ENCODE data around the gene MOG.
A peak's percentile ranks its signal among the peaks of the same experiment; 100 is the strongest.
"Not testable (repeated sequence)": the region's sequence is repeated elsewhere in the genome, so short reads cannot be mapped to it uniquely, and the experiment has no call there.

Gene MOG

DNA sequence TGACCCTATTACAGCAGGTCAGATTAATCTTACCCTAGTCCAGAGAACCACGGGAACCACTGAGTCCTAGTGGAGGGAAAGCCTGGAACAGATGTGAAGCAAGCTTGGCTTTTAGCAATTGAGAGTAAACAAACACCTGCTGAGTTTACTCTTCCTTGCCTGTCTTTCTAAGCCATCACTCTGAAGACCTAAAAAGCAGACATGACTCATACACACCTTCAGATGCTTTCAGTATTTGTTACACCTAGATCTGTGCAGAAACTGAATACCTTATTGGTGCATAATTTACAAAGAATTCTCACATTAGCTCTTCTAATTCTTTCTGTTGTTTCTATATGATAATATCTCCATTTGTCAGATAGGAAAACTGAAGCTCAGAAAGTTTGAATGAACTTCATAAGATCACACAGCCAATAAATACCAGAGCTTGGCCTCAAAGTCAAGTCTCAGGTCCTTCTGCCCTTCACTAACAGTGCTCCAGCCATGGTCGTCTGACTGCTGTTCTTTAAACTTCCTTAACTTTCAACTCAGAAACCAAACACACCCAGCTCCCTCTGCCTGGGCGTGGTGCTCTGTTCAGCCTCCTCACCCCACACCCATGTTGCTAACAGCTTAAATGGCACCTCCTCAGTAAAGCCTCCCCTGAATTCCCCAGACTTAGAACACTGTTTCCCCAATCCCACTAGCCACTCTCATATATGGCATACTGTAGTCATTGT is 15.3 kb upstream of the MOG start:
- no peak for DNase-seq

DNA sequence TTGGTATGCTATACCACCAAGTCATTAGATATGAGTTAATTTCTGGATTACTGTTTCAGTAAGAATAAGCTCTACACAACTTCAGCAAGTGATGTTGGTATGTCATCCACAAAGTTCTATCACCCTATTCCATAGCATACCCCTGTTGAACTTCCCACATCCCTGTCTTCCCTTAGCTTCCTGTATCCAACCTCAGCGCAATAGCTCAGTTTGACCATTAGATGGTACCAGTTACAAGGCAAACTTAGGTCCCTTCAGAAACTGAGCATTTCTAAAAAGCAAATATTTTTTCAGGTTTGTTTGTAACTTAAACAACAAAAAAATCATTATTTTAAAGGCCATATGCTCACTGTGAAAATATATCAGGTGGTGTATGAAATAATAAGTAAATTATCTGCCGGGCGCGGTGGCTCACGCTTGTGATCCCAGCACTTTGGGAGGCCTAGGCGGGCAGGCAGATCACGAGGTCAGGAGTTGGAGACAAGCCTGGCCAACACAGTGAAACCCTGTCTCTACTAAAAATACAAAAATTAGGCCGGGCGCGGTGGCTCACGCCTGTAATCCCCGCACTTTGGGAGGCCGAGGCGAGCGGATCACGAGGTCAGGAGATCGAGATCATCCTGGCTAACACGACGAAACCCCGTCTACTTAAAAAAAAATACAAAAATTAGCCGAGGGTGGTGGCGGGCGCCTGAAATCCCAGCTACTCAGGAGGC is 8.8 kb upstream of the MOG start:
- DNase-seq = no peak

DNA sequence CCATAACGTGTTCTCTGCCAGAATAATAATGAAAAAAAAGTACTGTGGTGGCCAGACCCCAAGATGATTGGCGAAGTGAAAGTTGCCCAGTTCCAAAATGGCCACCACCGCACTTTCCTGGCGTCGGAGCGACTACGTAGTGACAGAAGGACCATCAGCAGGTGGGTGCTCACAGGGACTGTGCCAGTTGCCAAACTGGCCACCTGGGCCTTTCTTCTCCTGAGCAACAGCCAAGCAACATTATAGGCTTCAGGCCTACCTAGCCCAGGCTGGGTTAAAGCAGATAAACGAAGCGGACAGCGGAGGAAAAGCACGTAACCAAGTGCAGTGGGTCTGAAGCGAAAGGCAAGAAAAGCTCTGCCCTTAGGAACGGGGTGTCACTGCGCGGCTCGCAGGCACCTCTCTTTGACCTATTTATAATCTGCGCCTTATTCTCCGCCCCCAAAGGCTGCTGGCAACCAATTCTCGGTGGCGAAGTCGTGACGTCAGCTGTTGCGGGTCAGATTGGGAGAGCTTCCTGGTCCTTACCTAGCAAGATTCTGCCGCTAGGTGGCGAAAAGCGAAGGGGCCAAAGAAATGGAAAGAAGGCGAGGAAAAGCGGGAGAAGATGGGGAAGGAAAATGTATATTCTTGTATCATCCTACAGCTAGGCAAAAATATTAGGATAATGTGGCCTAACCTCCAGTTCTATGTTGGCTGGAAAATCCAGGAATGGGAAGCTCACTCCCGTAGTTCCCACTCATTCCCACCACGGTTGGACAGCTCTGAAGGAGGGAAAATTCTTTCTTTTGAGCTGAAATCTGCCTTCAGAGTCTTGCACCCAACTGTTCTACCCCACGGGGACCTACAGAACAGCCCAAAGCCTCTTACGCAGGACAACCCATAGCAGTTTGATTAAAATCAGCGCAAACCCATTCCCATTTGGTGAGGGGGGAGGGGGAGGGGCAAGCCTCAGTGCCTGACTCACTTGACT is 6.9 kb upstream of the MOG start:
- peak; percentile 88 to 98 for DNase-seq

DNA sequence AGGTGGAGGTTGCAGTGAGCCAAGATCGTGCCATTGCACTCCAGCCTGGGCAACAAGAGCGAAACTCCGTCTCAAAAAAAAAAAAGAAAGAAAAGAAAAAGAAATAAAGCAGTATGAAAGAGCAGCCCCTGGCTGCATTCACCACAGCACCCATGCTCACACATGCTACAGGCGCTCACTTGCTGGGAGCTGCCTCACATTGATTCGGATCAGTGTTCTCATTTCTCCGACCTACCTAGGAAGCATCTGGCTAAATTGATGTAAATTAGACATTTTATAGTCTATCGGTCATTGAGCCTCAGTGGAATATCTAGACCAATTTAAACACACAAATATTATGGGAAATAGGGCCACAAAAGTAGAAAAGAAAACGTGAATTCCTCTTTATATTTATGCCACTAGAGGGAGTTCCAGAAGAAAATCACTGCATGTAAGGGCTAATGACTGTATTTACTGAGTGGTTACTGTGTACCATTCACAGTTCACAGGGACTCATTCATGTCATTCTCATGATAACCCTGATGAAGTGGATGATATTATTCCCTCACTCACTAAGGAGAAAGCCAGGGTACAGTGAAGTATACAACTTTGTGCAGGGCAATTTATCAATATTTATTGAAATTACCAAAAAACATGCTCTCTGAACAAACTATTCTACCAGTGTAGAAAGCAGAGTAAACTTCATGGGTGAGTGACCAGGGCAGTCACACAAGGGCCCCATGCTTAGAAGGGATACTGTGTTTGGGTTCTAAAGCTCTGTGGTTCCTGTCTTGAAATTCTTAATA is 5.3 kb upstream of the MOG start:
- peak in 1 of 2 donors; percentile 28 for DNase-seq

DNA sequence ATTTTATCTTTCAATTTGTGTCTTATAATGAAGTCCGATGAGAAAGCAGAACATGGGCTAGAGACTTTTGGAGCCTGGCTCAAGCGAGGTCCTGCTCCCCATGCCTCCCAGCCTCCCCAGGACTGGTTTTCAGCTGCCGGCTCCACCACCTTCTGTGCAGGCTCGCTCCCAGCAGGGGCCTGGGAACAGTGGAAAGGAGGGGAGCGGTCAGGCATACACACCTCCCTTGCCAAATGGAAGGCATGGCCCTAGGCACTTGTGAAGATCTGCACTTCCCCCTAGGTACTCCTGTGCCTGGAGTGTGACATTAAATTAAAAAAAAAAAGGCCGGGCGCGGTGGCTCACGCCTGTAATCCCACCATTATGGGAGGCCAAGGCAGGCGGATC is 4.7 kb upstream of the MOG start:
- no peak for DNase-seq

- DNase-seq = peak in 1 of 2 donors; percentile 61
Observed at GRCh38 chr6:29653452-29654038, 3.3 kb upstream of the MOG start.

DNA sequence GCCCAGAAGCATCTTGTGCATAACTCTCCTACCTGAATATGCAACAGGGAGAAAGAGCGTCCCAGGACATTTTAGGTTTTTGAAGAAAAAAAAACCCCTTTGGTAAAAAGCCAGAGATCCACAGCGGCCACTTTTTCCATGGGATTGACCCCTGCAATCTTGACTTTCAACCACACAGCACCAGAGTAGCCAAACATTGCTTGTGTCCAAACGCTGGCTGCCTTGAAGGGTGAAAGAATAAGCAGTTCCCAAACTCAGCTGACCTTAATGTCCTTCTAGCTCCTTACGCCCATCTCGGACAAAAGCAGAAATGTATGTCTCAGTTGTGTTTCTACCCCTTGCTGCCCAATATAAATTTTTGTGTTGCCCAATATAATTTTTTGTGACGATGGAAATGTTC is 1.2 kb upstream of the MOG start:
- DNase-seq = no peak

GRCh38 chr6:29656157-29656556 is 735 bp upstream of the MOG start:
- DNase-seq = no peak

- DNase-seq = no peak
Observed at GRCh38 chr6:29661071-29661470, 4.2 kb downstream of the MOG start.

DNA sequence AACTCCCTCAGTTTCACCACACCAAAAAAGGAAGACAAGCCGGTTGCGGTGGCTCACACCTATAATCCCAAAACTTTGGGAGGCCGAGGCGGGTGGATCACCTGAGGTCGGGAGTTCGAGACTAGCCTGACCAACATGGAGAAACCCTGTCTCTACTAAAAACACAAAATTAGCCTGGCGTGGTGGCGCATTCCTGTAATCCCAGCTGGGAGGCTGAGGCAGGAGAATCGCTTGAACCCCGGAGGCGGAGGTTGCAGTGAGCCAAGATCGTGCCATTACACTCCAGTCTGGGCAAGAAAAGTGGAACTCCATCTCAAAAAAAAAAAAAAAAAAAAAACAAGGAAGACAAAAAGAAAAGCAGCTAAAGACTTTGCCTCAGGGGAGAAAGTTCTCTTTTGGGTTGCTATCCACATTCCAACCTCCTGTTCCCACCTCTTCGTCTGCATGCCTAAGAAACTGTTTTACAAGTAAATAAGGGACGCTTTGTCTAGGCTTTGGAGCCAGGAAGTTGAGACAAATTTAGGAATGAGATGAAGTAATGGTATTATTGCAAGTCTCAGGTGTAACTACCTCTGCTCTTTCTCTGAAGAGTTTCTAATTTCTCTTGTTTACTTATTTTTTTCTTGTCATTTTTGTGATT is 4.7 kb downstream of the MOG start:
- DNase-seq = not testable (repeated sequence)

DNA sequence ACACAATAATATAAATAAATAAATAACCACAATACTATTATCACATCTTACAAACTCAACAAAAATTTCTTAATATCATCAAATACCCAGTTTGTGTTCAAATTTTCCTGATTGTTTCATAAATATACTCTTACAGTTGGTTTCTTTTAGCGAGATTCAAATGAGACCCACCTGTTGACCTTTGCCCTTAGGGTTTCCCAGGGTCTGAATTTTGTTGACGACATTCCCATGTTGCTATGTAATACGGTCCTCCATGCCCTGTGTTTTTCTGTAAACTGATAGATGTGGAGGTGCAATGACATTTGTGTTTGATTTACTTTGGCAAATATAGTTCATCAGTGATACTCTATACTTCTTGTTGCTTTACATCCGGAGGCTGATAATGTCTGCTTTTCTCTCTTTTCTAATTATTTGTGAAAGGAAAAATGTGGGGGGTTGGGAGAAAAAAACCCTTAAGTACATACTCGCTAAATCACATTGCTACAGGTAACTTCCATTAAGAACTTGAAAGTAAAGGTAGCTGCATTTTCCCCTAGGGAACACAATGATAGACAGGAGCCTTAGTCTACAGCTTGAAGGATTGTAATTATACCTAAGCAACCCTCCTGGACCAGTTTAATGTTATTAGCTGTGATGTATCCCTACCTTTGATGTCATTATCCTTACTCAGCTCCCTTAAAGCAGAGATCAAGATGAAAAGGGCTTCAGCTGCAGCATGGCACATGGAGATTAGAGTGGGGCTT is 6.6 kb downstream of the MOG start:
- no peak for DNase-seq

- no peak for DNase-seq
Observed at GRCh38 chr6:29665942-29666825, 9.3 kb downstream of the MOG start.

DNA sequence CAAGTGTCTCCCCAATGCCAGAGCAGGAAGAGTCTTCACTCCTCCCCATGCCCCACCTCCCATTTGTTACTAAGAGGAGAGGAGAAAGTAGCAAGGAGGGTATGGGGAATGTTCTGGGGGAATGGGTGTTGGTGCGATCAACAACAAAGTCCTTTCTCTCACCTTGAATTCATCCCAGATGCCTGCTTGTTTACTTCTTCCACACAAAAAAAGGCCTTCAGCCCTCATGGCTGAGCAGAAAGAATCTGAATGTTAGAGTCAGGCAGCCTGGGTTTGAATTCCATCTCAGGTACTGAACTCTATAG is 9.9 kb downstream of the MOG start:
- no peak for DNase-seq

- DNase-seq = no peak
Observed at GRCh38 chr6:29667158-29667557, 10.3 kb downstream of the MOG start.

DNA sequence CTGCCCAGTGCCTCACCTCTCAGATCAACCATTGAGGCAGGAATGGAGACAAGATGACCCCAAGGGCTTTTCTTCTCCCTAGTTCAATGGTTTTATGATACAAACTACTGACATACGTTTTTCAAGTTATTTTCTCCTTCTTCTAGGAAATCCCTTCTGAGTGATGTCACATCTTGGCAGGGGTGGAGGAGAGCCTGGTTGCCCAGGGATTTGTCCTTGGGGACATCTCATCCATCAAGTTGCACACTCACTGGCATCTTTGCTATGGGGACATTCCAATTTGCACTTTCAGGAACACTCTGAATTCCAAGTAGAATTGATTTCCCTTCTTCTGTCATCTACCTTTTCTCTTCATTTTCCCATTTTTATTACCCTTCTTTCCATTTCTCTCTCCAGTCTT is 14.1 kb downstream of the MOG start:
- DNase-seq = no peak

DNA sequence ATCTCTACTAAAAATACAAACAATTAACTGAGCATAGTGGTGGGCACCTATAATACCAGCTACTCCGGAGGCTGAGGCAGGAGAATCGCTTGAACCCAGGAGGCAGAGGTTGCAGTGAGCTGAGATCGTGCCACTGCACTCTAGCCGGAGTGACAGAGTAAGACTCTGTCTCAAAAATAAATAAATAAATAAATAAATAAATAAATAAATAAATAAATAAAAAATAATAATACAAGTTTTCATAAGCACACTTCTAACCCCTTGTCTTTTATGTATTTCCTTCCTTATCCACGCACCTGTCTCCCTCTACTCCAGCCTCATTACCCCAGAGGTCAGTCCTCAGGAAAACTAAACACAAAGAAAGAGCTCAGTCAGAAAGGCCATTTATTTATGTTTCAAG is 15.2 kb downstream of the MOG start:
- not testable (repeated sequence) for DNase-seq

GRCh38 chr6:29673161-29673560 is 16.3 kb downstream of the MOG start:
- DNase-seq = no peak

DNA sequence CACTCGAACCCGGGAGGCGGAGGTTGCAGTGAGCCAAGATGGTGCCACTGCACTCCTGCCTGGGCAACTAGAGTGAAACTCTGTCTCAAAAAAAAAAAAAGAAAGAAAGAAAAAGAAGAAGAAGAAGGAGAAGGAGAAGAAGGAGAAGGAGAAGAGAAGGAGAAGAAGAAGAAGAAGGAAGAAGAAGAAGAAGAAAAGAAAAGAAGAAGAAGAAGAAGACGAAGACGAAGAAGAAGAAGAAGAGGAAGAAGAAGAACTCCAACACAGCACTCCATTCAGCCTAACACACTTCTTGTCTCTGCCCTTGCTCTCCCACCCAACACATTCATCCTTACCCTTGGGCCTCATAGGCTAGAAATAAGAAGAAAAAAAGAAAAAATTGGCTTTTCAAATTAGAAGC is 17.1 kb downstream of the MOG start:
- no peak for DNase-seq

DNA sequence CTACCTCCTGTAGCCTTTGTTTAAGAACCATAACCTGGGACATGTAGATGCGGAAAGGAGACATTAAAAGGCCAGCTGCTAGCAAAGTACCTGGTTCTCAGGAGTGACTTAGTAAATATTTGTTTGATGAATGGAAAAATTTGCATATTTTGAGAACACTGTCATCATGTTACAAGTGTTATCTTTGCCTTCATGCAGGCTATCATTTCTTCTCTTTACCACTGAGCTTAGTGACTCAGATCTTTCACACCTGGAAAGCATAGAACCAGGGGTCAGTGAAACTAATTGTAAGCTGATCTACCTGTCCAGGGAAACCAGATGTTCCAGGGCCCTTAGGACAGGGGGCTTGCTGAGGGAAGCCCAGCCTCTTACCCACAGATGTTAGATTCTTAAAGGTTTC is 18.7 kb downstream of the MOG start:
- DNase-seq = no peak

DNA sequence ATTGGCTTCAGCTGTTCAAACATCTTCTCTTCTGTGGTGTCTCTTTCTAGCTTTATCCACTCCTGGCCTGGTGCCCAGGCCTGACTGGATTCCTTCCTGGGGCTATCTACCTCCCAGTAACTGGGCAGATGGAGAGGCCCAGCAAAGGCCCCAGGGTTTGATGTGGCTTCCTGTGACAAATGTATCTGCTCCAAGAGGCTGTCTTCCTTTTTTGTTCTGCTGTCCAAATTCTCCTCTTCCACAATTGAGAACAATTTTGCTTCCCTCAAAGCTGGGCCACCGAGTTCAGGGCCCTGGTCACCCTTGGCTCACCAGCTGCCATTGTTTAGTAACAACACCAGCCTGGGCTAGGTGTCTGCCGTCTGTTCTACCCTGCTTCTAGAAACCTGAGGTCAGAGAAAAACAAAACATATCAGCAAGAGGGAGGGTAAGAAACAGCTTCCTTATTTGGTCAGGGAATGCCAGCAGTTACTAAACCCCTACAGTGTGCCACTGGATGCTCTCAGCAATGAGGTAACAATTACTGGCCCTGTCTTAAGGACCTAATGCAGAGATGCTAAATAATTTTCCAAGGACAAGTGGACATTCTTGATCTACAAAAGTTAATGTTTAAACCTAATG is 20.2 kb downstream of the MOG start:
- DNase-seq = no peak
